Natural killer cell (primary cell): ENCODE results near the gene CTDSP2. TPM values are rescaled to one million over a fixed set of nuclear protein-coding genes. Genes with fewer than 3 reads are reported as not detected.

ENCODE experiments used
- ATAC-seq, 3 donors: fragments of 150-1000 bp in 2 of 3; fragments of 200-7000 bp in 1 of 3; cut with Tn5 transposase; 1 replicate in 1 of 3; 2 replicates in 2 of 3; pipeline ENCODE4 v1.10.0; 2021; ENCODE audit warnings: mild to moderate bottlenecking in 2 of 3, moderate library complexity in 2 of 3
- DNase-seq, 2 donors: peaks; one replicate each; pipeline versions ENCODE4 v3.0.0 to v3.0.0-alpha.2; 2013 to 2021; ENCODE audit warnings: mixed read lengths in 1 of 2
- H3K27ac ChIP-seq: one replicate; pipeline ENCODE4 v1.5.1; 2013; ENCODE audit warnings: mild to moderate bottlenecking, low read length
- H3K27me3 ChIP-seq: one replicate; pipeline ENCODE4 v1.6.1; 2013; ENCODE audit warnings: low read length; ENCODE audit not compliant: control insufficient read depth, insufficient read depth
- H3K36me3 ChIP-seq: one replicate; pipeline ENCODE4 v1.6.1; 2013; ENCODE audit warnings: low read length; ENCODE audit not compliant: control insufficient read depth, insufficient read depth
- H3K4me1 ChIP-seq: one replicate; pipeline ENCODE4 v1.6.1; 2013; ENCODE audit warnings: low read length; ENCODE audit not compliant: control insufficient read depth, insufficient read depth
- H3K4me3 ChIP-seq: one replicate; pipeline ENCODE4 v1.5.1; 2013; ENCODE audit warnings: low read length
- H3K9me3 ChIP-seq: one replicate; pipeline ENCODE4 v1.6.1; 2013; ENCODE audit warnings: low read length; ENCODE audit not compliant: control insufficient read depth, insufficient read depth
- H3K27ac Mint-ChIP-seq, 2 donors: one replicate each; pipeline ENCODE4 v1.8.0; 2022; ENCODE audit warnings: mild to moderate bottlenecking in 2 of 2, mixed read lengths in 2 of 2, moderate library complexity in 1 of 2
- H3K27me3 Mint-ChIP-seq, 2 donors: one replicate each; pipeline ENCODE4 v1.8.0; 2022; ENCODE audit warnings: low read depth in 2 of 2, mixed read lengths in 2 of 2
- H3K36me3 Mint-ChIP-seq: one replicate; pipeline ENCODE4 v1.8.0; 2022; ENCODE audit warnings: mixed read lengths
- H3K4me1 Mint-ChIP-seq, 2 donors: one replicate each; pipeline ENCODE4 v1.8.0; 2022; ENCODE audit warnings: mixed read lengths in 2 of 2
- H3K4me3 Mint-ChIP-seq: one replicate; pipeline ENCODE4 v1.8.0; 2022; ENCODE audit warnings: mild to moderate bottlenecking, moderate library complexity, mixed read lengths
- H3K9me3 Mint-ChIP-seq, 2 donors: one replicate each; pipeline ENCODE4 v1.8.0; 2022; ENCODE audit warnings: mixed read lengths in 2 of 2
- WGBS: methylation state at CpG from one replicate; pipeline ENCODE4 v1.1.7; 2013; ENCODE audit warnings: missing lambda C conversion rate; ENCODE audit not compliant: insufficient coverage; 5-methylcytosine and 5-hydroxymethylcytosine counted together
- intact Hi-C: fragments of 100-400 bp; cut with micrococcal nuclease; formaldehyde crosslinking; loops from one replicate; pipeline ENCODE4 v1.14.2; 2022
- total RNA-seq, 4 donors: library from RNA; stranded (reverse); fragments of 120-200 nt in 1 of 4; gene quantifications; one replicate each; pipeline versions ENCODE4 v1.2.3 to v1.2.4, GENCODE V29; 2013 to 2022
- TF ChIP-seq, protein P1 (sequence below): fragments of 200-600 bp; IDR thresholded peaks from one replicate; pipeline ENCODE4 v1.8.0; 2022; ENCODE audit warnings: antibody characterized with exemption

CTDSP2 gene
- total RNA-seq, 3 donors from 2014 or later (not counting 1 experiment from before 2014, with no cell fraction given), result 93.8 to 135 (median 123) TPM

DNA sequence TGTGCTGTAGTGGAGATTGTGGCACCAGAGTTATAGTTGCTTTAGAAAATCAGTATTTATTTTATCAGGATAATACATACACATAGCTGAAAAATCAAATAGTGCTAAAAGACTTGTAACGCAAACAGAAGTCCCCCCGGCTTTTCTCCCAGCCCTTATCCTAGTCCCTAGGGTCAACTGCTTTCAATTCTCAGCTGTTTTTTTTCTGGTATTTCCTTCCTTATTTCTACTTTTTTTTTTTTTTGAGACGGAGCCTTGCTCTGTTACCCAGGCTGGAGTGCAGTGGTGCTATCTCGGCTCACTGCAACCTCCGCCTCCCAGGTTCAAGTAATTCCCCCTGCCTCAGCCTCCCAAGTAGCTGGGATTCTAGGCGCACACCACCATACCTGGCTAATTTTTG lies 8.4 kb upstream of the CTDSP2 start:
- H3K4me1 Mint-ChIP-seq, result peaks cover 0 to 19% of the 10 kb centered on the region in 2 donors
- no peak for ATAC-seq
- peaks cover 11% of the 10 kb centered on the region for H3K27me3 ChIP-seq
- H3K27ac ChIP-seq, result no peak overlapping the region
- H3K4me3 Mint-ChIP-seq, result no peak overlapping the region
- TF ChIP-seq, protein P1, sequence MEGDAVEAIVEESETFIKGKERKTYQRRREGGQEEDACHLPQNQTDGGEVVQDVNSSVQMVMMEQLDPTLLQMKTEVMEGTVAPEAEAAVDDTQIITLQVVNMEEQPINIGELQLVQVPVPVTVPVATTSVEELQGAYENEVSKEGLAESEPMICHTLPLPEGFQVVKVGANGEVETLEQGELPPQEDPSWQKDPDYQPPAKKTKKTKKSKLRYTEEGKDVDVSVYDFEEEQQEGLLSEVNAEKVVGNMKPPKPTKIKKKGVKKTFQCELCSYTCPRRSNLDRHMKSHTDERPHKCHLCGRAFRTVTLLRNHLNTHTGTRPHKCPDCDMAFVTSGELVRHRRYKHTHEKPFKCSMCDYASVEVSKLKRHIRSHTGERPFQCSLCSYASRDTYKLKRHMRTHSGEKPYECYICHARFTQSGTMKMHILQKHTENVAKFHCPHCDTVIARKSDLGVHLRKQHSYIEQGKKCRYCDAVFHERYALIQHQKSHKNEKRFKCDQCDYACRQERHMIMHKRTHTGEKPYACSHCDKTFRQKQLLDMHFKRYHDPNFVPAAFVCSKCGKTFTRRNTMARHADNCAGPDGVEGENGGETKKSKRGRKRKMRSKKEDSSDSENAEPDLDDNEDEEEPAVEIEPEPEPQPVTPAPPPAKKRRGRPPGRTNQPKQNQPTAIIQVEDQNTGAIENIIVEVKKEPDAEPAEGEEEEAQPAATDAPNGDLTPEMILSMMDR, result no peak
- H3K9me3 Mint-ChIP-seq, result no peaks in the 10 kb centered on the region
- 43% methylated on average over 6 of the region's 6 CpGs for WGBS
- no peak for DNase-seq
- H3K4me3 ChIP-seq, result no peak overlapping the region
- no peak overlapping the region for H3K27ac Mint-ChIP-seq
- H3K36me3 Mint-ChIP-seq, result no peaks in the 10 kb centered on the region
- intact Hi-C loops, result no loop called here
- peaks cover 59 to 61% of the 10 kb centered on the region in 2 donors for H3K27me3 Mint-ChIP-seq
- no peaks in the 10 kb centered on the region for H3K9me3 ChIP-seq
- no peaks in the 10 kb centered on the region for H3K36me3 ChIP-seq
- H3K4me1 ChIP-seq, result peaks cover 10% of the 10 kb centered on the region

DNA sequence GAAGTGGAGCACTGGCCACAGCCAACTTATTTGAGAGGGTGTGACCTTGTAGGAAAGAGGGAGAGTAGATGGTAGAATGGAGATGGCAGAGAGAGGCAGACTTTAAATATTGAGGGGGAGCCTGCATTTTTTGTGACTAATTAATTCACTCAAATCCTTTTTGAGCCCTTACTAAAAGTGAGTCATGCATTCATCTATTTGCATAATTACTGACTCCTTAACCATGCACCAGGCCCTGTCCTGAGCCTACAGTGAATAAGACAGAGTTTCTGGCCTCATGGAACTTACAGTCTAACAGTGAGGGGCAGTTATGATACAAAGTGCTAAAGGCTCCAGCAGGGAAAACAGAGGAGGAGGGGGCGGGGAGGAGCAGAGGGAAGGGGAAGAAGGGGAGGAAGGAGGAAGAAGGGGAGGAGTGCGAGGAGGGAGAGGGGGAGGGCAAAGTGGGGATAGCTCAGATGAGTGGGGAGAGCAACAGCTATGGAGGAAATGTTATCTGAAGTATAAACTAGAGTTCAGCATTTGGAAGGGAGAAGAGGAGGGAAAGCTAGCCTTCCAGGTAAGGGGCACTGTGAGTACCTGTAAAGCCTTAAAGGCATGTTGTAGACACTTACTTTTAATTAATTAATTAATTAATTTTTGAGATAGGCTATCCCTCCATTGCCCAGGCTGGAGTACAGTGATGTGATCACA lies 7.5 kb upstream of the CTDSP2 start:
- no peak for DNase-seq
- TF ChIP-seq, protein P1, result no peak
- no peaks in the 10 kb centered on the region for H3K36me3 Mint-ChIP-seq
- intact Hi-C loops, result no loop called here
- no peak overlapping the region for H3K27ac Mint-ChIP-seq
- H3K4me1 Mint-ChIP-seq, result peaks cover 0 to 19% of the 10 kb centered on the region in 2 donors
- Histone ChIP-seq H3K4me1 (peaks cover 10% of the 10 kb centered on the region), H3K9me3 (no peaks in the 10 kb centered on the region), H3K36me3 (no peaks in the 10 kb centered on the region), H3K4me3 (no peak overlapping the region), H3K27ac (no peak overlapping the region), H3K27me3 (peaks cover 11% of the 10 kb centered on the region)
- no peak for ATAC-seq
- no peak overlapping the region for H3K4me3 Mint-ChIP-seq
- no peaks in the 10 kb centered on the region for H3K9me3 Mint-ChIP-seq
- WGBS, result 81% methylated on average over 2 of the region's 2 CpGs
- H3K27me3 Mint-ChIP-seq, result peaks cover 50 to 54% of the 10 kb centered on the region in 2 donors

DNA sequence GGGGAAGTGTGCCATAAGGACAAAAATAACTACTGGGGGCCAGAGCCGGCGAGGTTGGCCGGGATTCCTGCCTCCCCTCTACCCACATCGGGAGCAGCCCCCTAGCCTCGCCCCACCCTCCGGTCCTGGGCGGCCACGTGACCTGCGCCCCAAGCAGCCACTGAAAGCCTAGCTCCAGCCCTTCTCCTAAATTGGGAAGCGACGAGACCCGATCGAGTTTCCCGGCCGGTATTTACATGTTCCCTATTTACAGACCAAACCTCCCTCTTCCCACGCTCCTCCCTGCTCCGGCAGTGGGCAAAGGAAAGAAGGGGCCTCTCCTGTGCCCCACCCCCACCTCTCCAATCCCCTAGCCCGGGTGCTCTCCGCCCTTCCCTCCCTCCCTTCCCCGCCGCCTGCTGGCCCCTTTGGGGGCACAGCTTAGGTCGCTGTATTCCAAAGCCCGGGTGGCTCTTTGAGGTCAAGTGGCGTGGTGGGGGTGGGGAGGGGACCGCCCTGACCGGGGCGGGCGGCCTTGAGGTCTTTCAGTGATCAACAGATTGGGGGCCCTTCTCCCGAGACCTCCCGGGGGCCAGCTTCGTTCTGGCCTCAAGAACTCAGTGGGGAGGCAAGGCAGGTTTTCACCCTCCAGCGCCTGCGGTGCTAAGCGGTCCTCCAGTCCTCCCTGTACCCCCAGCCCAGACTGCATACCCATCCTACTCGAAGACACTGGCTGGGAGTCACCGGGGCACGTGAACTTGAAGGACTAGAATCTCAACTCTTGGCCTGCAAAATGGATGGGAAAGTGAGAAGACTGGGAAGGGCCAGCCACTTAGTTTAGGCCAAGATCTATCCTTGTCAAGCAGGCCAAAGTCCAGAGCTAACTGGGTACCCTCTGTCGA lies 6.3 kb upstream of the CTDSP2 start:
- ATAC-seq, result no peak
- H3K27me3 Mint-ChIP-seq, result peaks cover 49 to 54% of the 10 kb centered on the region in 2 donors

More for the DNA sequence above, 6.3 kb upstream of the CTDSP2 start:
- Mint-ChIP-seq H3K4me1 (peaks cover 0 to 21% of the 10 kb centered on the region in 2 donors), H3K4me3 (no peak overlapping the region), H3K9me3 (no peaks in the 10 kb centered on the region), H3K27ac (no peak overlapping the region), H3K36me3 (no peaks in the 10 kb centered on the region)
- H3K4me1 ChIP-seq, result peaks cover 10% of the 10 kb centered on the region
- H3K27ac ChIP-seq, result no peak overlapping the region
- H3K36me3 ChIP-seq, result no peaks in the 10 kb centered on the region
- 39% methylated on average over 34 of the region's 38 CpGs for WGBS
- DNase-seq, result no peak
- intact Hi-C loops, result no loop called here
- no peaks in the 10 kb centered on the region for H3K9me3 ChIP-seq
- peaks cover 11% of the 10 kb centered on the region for H3K27me3 ChIP-seq
- no peak overlapping the region for H3K4me3 ChIP-seq
- TF ChIP-seq, protein P1, result no peak
